ENCODE data around the gene OCSTAMP.

Gene OCSTAMP

DNA sequence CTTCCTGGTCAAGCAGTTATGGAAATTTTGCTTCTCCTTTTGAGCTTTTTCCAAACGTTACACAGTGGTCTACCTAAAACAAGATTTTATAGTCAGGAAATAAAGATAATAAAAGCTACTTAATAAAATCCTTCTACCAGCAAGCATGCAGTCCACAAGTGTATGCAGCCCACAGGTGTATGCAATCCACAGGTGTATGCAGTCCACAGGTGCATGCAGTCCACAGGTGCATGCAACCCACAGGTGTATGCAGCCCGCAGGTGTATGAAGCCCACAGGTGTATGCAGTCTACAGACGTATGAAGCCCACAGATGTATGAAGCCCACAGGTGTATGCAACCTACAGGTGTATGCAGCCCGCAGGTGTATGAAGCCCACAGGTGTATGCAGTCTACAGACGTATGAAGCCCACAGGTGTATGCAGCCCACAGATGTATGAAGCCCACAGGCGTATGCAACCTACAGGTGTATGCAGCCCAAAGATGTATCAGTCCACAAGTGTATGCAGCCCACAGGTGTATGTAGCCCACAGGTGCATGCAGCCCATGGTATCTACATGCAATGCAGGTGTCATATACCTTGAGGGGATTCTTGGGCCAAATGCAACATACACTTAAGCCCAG lies 26.4 kb upstream of the OCSTAMP start:
- Histone ChIP-seq H3K36me3 (ENCODE audit: control insufficient read depth, insufficient read depth, low read length) (no peaks in the 10 kb centered on the region), H3K4me3 (replicated peaks; ENCODE audit: low read depth, low read length) (no peak overlapping the region), H3K27me3 (replicated peaks; ENCODE audit: control insufficient read depth, insufficient read depth, low read length) (no peaks in the 10 kb centered on the region)
- no peak for DNase-seq (ENCODE audit: extremely low read depth, insufficient read length)
- TF ChIP-seq, protein P1, sequence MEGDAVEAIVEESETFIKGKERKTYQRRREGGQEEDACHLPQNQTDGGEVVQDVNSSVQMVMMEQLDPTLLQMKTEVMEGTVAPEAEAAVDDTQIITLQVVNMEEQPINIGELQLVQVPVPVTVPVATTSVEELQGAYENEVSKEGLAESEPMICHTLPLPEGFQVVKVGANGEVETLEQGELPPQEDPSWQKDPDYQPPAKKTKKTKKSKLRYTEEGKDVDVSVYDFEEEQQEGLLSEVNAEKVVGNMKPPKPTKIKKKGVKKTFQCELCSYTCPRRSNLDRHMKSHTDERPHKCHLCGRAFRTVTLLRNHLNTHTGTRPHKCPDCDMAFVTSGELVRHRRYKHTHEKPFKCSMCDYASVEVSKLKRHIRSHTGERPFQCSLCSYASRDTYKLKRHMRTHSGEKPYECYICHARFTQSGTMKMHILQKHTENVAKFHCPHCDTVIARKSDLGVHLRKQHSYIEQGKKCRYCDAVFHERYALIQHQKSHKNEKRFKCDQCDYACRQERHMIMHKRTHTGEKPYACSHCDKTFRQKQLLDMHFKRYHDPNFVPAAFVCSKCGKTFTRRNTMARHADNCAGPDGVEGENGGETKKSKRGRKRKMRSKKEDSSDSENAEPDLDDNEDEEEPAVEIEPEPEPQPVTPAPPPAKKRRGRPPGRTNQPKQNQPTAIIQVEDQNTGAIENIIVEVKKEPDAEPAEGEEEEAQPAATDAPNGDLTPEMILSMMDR (IDR thresholded peaks at IDR 0.05; ENCODE audit: insufficient read depth, low read length, poor library complexity, severe bottlenecking): no peak

DNA sequence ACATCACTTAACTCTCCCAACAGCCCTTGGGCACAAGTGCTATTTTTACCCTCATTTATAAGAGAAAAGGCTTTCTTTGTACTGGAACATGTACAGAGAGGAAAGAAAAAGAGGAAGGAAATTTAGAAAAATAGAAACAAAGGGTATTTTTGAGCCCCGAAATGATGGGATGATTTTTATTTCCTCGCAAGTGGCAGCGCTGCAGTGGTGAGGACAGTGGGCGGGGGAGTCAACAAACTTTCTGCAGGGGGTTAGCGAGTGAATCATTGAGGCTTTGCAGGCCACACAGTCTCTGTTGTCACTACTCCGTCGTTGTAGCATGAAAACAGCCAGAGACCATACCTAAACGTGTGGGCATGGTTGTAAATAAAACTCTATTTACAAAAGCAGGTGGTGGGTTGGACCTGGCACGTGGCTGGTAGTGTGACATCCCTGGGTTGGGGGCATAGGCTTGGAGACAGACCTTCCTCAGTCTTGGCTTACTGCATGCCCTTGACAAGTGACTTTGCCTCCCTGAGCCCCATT lies 25.5 kb upstream of the OCSTAMP start:
- no peak for DNase-seq (ENCODE audit: extremely low read depth, insufficient read length)
- no peak overlapping the region for H3K4me3 ChIP-seq (replicated peaks; ENCODE audit: low read depth, low read length)
- TF ChIP-seq, protein P1 (IDR thresholded peaks at IDR 0.05; ENCODE audit: insufficient read depth, low read length, poor library complexity, severe bottlenecking): no peak
- no peaks in the 10 kb centered on the region for H3K27me3 ChIP-seq (replicated peaks; ENCODE audit: control insufficient read depth, insufficient read depth, low read length)
- H3K36me3 ChIP-seq (ENCODE audit: control insufficient read depth, insufficient read depth, low read length): no peaks in the 10 kb centered on the region

DNA sequence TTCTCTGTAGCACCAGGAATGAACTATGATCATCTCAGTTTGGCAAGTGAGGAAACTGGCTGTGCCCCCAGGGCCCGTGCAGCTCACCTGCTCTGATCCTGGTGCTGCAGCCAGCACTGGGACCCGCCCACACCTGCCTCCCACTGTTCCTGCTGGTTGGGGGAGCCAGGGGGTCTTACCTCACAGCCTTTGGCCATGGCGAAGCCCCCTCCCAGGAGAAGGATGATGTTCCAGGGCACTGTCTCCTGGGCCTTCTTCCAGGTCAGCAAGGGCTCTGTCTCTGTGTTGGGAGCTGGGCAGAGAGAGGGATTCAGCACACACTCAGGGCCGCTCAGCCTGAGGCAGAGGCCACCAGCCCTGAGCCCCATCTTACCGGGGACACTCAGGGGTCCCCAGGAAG lies 24.9 kb upstream of the OCSTAMP start:
- no peak overlapping the region for H3K4me3 ChIP-seq (replicated peaks; ENCODE audit: low read depth, low read length)
- H3K27me3 ChIP-seq (replicated peaks; ENCODE audit: control insufficient read depth, insufficient read depth, low read length): no peaks in the 10 kb centered on the region
- H3K36me3 ChIP-seq (ENCODE audit: control insufficient read depth, insufficient read depth, low read length): no peaks in the 10 kb centered on the region
- TF ChIP-seq, protein P1 (IDR thresholded peaks at IDR 0.05; ENCODE audit: insufficient read depth, low read length, poor library complexity, severe bottlenecking): no peak
- no peak for DNase-seq (ENCODE audit: extremely low read depth, insufficient read length)

DNA sequence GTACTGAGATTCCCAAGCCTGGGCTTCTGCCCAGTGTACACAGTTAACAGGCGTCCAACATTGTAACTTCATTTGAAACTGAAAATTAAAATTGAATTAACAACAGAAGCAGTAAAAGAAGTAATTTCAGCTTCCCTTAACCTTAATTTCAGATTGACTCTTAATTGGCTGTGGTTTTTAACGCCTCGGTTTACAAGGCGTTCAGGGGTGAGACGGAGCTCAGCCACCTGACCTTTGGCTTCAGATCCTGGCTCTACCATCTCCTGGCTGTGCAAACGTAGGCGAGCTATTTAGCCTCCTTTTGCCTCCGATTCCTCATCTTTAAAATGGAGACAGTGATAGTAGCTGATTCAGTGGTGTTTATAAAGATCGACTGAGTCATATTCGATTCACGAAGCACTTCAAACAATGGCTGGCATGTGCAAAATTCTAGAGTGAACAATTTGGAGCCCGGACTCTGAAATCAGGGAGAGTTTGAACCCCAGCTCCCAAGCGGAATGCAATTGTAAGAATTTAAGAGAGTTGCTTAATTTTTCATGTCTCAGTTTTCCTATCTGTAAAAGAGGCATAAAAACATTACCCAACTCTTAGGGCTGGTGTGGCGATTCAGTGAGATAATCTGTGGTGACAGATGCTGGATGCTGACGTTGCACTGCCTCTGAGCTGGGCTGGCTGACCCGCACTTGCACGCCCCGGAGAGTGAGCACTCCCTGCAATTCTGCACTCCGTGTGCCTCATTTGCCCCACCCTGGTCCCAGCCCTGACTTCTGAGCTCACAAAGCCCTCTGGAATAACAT lies 23.5 kb upstream of the OCSTAMP start:
- TF ChIP-seq, protein P1 (IDR thresholded peaks at IDR 0.05; ENCODE audit: insufficient read depth, low read length, poor library complexity, severe bottlenecking): no peak
- H3K4me3 ChIP-seq (replicated peaks; ENCODE audit: low read depth, low read length): no peak overlapping the region
- H3K36me3 ChIP-seq (ENCODE audit: control insufficient read depth, insufficient read depth, low read length): no peaks in the 10 kb centered on the region
- DNase-seq (ENCODE audit: extremely low read depth, insufficient read length): no peak
- no peaks in the 10 kb centered on the region; the same call in 1 of the 2 replicates for H3K27me3 ChIP-seq (replicated peaks; ENCODE audit: control insufficient read depth, insufficient read depth, low read length)

DNA sequence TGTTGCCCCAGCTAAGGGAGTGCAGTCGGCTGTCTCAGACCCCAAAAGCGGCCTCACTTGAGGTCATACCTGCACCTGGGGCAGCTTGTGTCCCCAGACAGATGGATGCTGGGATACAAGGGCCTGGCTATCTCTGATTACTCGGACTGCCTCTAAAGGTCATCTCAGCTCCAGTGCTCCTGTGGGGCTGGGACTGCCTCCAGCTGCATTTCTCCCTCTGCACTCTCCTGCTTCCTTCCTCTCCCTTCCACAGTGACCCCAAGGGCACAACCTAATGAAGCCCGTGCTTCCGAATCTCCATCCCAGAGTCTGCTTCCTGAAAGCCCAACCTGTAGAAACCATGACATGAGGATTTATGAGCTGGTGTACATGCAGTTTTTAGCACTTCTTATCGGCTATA lies 22.8 kb upstream of the OCSTAMP start:
- DNase-seq (ENCODE audit: extremely low read depth, insufficient read length): no peak
- no peaks in the 10 kb centered on the region; the same call in 1 of the 2 replicates for H3K27me3 ChIP-seq (replicated peaks; ENCODE audit: control insufficient read depth, insufficient read depth, low read length)
- H3K4me3 ChIP-seq (replicated peaks; ENCODE audit: low read depth, low read length): no peak overlapping the region
- no peaks in the 10 kb centered on the region for H3K36me3 ChIP-seq (ENCODE audit: control insufficient read depth, insufficient read depth, low read length)
- TF ChIP-seq, protein P1 (IDR thresholded peaks at IDR 0.05; ENCODE audit: insufficient read depth, low read length, poor library complexity, severe bottlenecking): no peak
